Calu3 (cell line): ENCODE results near the gene PRKAG2. TPM values are rescaled to one million over a fixed set of nuclear protein-coding genes. Genes with fewer than 3 reads are reported as not detected.

ENCODE experiments used
- BruUV-seq: library from RNA; stranded (reverse); fragments of 400-500 nt; replicated peaks from 2 replicates; lab custom pipeline; 2021; lab: Mats Ljungman, UMichigan
- CTCF ChIA-PET: fragments of 300-600 bp; sonication (Branson Sonifier 250); formaldehyde crosslinking; loops from one replicate; lab custom pipeline; 2022; ENCODE audit warnings: antibody characterized with exemption; lab: Charles Lee
- DNase-seq: peaks from one replicate; pipeline ENCODE4 v3.0.0; 2022
- H3K27ac Mint-ChIP-seq: one replicate; pipeline ENCODE4 v1.8.0; 2022; ENCODE audit warnings: mixed read lengths; ENCODE audit not compliant: unreplicated experiment
- H3K27me3 Mint-ChIP-seq: one replicate; pipeline ENCODE4 v1.8.0; 2022; ENCODE audit warnings: mixed read lengths; ENCODE audit not compliant: unreplicated experiment
- H3K36me3 Mint-ChIP-seq: one replicate; pipeline ENCODE4 v1.8.0; 2022; ENCODE audit warnings: mild to moderate bottlenecking, moderate library complexity, mixed read lengths; ENCODE audit not compliant: insufficient read depth, unreplicated experiment
- H3K4me1 Mint-ChIP-seq: one replicate; pipeline ENCODE4 v1.8.0; 2022; ENCODE audit warnings: mild to moderate bottlenecking, low read depth, mixed read lengths; ENCODE audit not compliant: unreplicated experiment
- H3K4me3 Mint-ChIP-seq: one replicate; pipeline ENCODE4 v1.8.0; 2022; ENCODE audit warnings: mild to moderate bottlenecking, low read depth, moderate library complexity, mixed read lengths; ENCODE audit not compliant: unreplicated experiment
- H3K9me3 Mint-ChIP-seq: one replicate; pipeline ENCODE4 v1.8.0; 2022; ENCODE audit warnings: low read depth, mixed read lengths; ENCODE audit not compliant: unreplicated experiment
- CTCF ChIP-seq: fragments of 200-600 bp; IDR thresholded peaks from one replicate; pipeline ENCODE4 v1.8.0; 2022; ENCODE audit warnings: antibody characterized with exemption; ENCODE audit not compliant: unreplicated experiment
- intact Hi-C: fragments of 100-400 bp; cut with micrococcal nuclease; formaldehyde crosslinking; loops from one replicate; pipeline ENCODE4 v1.10.0; 2022; ENCODE audit not compliant: unreplicated experiment
- total RNA-seq: library from RNA; stranded (reverse); gene quantifications from 2 replicates; pipeline ENCODE4 v1.2.3, GENCODE V29; 2022

The PRKAG2 gene
- total RNA-seq, 1 experiment from 2014 or later: 22.4 TPM

- TF ChIP-seq CTCF: no peak
- Mint-ChIP-seq H3K27me3 (no peaks in the 10 kb centered on the region), H3K4me1 (peaks cover 48% of the 10 kb centered on the region), H3K4me3 (no peak overlapping the region), H3K27ac (no peak overlapping the region), H3K9me3 (no peaks in the 10 kb centered on the region), H3K36me3 (peaks cover 5% of the 10 kb centered on the region)
- no TSS peak for BruUV-seq
- no peak for DNase-seq
- intact Hi-C loops: no loop called here
- CTCF ChIA-PET: no interaction called here
Observed at GRCh38 chr7:151719031-151719896, 157.7 kb downstream of the PRKAG2 start.

- DNase-seq: no peak
- intact Hi-C loops: no loop called here
- CTCF ChIA-PET: interaction anchor here (0.6 to 1.1 kb wide), 3 partner anchors 13 to 748 kb away, joined by 3 read pairs; no protein-coding TSS in a partner anchor
- no peaks in the 10 kb centered on the region for H3K9me3 Mint-ChIP-seq
- no peaks in the 10 kb centered on the region for H3K27me3 Mint-ChIP-seq
- peaks cover 5% of the 10 kb centered on the region for H3K36me3 Mint-ChIP-seq
- peaks cover 48% of the 10 kb centered on the region for H3K4me1 Mint-ChIP-seq
- no peak for TF ChIP-seq CTCF
- BruUV-seq: no TSS peak
- no peak overlapping the region for H3K4me3 Mint-ChIP-seq
- H3K27ac Mint-ChIP-seq: no peak overlapping the region
Observed at GRCh38 chr7:151717918-151718317, 159.0 kb downstream of the PRKAG2 start.

GRCh38 chr7:151717415-151717814 is 159.5 kb downstream of the PRKAG2 start:
- intact Hi-C loops: no loop called here
- no peak overlapping the region for H3K4me3 Mint-ChIP-seq
- peaks cover 52% of the 10 kb centered on the region for H3K4me1 Mint-ChIP-seq
- peaks cover 5% of the 10 kb centered on the region for H3K36me3 Mint-ChIP-seq
- no peaks in the 10 kb centered on the region for H3K27me3 Mint-ChIP-seq
- no peak for TF ChIP-seq CTCF
- no peak for DNase-seq
- BruUV-seq: no TSS peak
- CTCF ChIA-PET: interaction anchor here (0.6 to 1.1 kb wide), 2 partner anchors 18 to 749 kb away, joined by 3 read pairs; no protein-coding TSS in a partner anchor
- no peak overlapping the region for H3K27ac Mint-ChIP-seq
- no peaks in the 10 kb centered on the region for H3K9me3 Mint-ChIP-seq

GRCh38 chr7:151716323-151716722 is 160.6 kb downstream of the PRKAG2 start:
- peak overlapping the region; percentile 29 for H3K4me3 Mint-ChIP-seq
- no peak for DNase-seq

More at GRCh38 chr7:151716323-151716722, 160.6 kb downstream of the PRKAG2 start:
- Mint-ChIP-seq H3K27me3 (no peaks in the 10 kb centered on the region), H3K27ac (peak overlapping the region; percentile 74), H3K36me3 (peaks cover 10% of the 10 kb centered on the region), H3K4me1 (peaks cover 50% of the 10 kb centered on the region), H3K9me3 (no peaks in the 10 kb centered on the region)
- no TSS peak for BruUV-seq
- TF ChIP-seq CTCF: no peak
- CTCF ChIA-PET: no interaction called here
- intact Hi-C loops: no loop called here
